Hepatocyte (in vitro differentiated cells): ENCODE measurements around the gene LRMDA.

Experiments used
- CTCF ChIP-seq: fragments of 200-600 bp; sonication (generic); IDR thresholded peaks from 2 replicates; pipeline ENCODE4 v1.5.1; 2016; ENCODE audit warnings: antibody characterized with exemption, mild to moderate bottlenecking; ENCODE audit not compliant: poor library complexity
- EZH2 ChIP-seq: fragments of 200-600 bp; sonication (generic); IDR thresholded peaks from 2 replicates; pipeline ENCODE4 v1.6.1; 2016; ENCODE audit warnings: antibody characterized with exemption, mild to moderate bottlenecking, borderline replicate concordance

GRCh38 chr10:75462865-75463264 lies 31.4 kb downstream of the LRMDA start:
- TF ChIP-seq CTCF (no peak), EZH2 (no peak)
